BLaER1 (cell line): ENCODE data around the gene ATP13A2.
"Not testable (repeated sequence)": the region's sequence is repeated elsewhere in the genome, so short reads cannot be mapped to it uniquely, and the experiment has no call there.

ENCODE experiments used
- H3K27ac ChIP-seq: shearing (Covaris generic); formaldehyde crosslinking; 2 replicates; pipeline ENCODE4 v1.8.1; 2022
- H3K27me3 ChIP-seq: shearing (Covaris generic); formaldehyde crosslinking; 2 replicates; pipeline ENCODE4 v1.8.1; 2022
- H3K36me3 ChIP-seq: shearing (Covaris generic); formaldehyde crosslinking; 2 replicates; pipeline ENCODE4 v1.8.1; 2022
- H3K4me1 ChIP-seq: shearing (Covaris generic); formaldehyde crosslinking; 2 replicates; pipeline ENCODE4 v1.8.1; 2022
- H3K4me2 ChIP-seq: shearing (Covaris generic); formaldehyde crosslinking; 2 replicates; pipeline ENCODE4 v1.8.1; 2022
- H3K4me3 ChIP-seq: shearing (Covaris generic); formaldehyde crosslinking; 2 replicates; pipeline ENCODE4 v1.8.1; 2022
- H3K9ac ChIP-seq: shearing (Covaris generic); formaldehyde crosslinking; 2 replicates; pipeline ENCODE4 v1.8.1; 2022
- H3K9me3 ChIP-seq: shearing (Covaris generic); formaldehyde crosslinking; 2 replicates; pipeline ENCODE4 v1.8.1; 2022
- H4K20me1 ChIP-seq: shearing (Covaris generic); formaldehyde crosslinking; 2 replicates; pipeline ENCODE4 v1.8.1; 2022
- Cebpa-rat ChIP-seq: shearing (Covaris generic); IDR thresholded peaks from 2 replicates; pipeline ENCODE4 v1.8.1; 2022

Gene ATP13A2

DNA sequence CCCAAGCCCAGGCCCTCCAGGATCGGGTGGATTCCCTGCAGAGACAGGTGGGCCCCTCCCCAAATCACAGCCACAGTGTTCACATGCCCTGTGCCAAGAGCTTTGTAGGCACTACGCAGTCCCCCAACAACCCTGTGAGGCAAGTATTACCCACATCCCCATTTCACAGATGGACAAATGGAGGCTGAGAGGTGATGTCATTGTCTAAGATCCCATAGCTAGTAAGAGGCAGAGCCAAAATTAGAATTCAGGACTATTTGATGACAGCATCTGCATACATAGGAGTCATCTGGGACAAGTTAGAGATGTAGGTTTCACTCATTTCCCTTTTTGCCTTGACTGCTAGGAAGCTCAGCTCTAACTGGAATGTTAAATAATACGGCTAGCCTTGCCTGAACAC, 43.4 kb downstream of the ATP13A2 start:
- H3K4me3 ChIP-seq: no peak overlapping the region

DNA sequence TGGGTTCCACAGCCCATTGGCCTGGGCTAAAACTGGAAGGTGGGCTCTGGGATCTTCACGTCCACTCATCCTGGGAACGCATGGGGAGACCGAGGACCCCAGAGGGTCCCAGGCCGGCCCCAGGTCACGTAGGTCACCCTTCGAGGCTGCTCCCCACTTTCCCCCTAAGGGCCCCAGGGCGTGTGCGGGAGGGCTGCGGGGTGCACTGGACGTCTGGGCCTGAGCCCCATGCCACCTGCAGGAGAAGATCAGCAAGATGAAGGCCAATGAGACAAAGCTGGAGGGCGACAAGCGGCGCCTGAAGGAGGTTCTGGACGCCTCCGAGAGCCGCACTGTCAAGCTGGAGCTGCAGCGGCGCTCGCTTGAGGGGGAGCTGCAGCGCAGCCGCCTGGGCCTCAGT, 43.8 kb downstream of the ATP13A2 start:
- peaks cover 17% of the 10 kb centered on the region; the same call in 1 of the 2 replicates for H4K20me1 ChIP-seq
- no peak for TF ChIP-seq Cebpa-rat

More for the DNA sequence above, 43.4 kb downstream of the ATP13A2 start:
- H3K36me3 ChIP-seq: peaks cover 31% of the 10 kb centered on the region; the same call in 1 of the 2 replicates
- TF ChIP-seq Cebpa-rat: no peak
- no peak overlapping the region for H3K4me2 ChIP-seq
- no peak overlapping the region for H3K9ac ChIP-seq
- no peaks in the 10 kb centered on the region for H3K9me3 ChIP-seq
- H3K4me1 ChIP-seq: peaks cover 9% of the 10 kb centered on the region; the same call in 1 of the 2 replicates
- H3K27me3 ChIP-seq: no peaks in the 10 kb centered on the region
- H3K27ac ChIP-seq: no peak overlapping the region
- H4K20me1 ChIP-seq: peaks cover 17% of the 10 kb centered on the region; the same call in 1 of the 2 replicates

DNA sequence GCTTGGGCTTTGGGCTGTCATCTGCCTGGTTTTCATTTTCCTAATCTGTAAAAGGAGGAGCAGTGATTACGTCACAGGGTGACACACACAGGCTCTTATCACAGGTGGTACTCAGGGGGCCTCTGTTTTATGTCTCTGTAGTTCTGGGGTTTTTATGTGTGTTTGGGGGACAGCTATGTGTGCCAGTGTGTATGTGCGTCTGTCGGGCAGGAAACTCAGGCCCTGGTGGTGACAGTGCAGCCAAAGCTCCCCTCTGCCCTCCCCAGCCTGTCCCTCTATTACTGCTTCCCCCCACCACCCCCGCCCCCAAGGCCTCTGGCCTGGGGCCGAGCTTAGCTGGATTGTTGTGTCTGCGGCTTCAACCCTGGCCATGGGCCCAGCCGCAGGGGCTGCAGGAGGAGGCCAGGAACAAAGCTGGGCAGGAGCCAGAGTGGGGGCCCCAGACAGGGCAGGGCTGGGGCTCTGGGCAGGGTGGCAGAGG, 44.6 kb downstream of the ATP13A2 start:
- Histone ChIP-seq H3K27ac (no peak overlapping the region), H3K9me3 (no peaks in the 10 kb centered on the region), H3K27me3 (no peaks in the 10 kb centered on the region), H3K4me2 (no peak overlapping the region), H4K20me1 (peaks cover 17% of the 10 kb centered on the region; the same call in 1 of the 2 replicates), H3K4me1 (peaks cover 9% of the 10 kb centered on the region; the same call in 1 of the 2 replicates), H3K4me3 (no peak overlapping the region), H3K9ac (no peak overlapping the region), H3K36me3 (peaks cover 31% of the 10 kb centered on the region; the same call in 1 of the 2 replicates)
- no peak for TF ChIP-seq Cebpa-rat

More for the DNA sequence above, 43.8 kb downstream of the ATP13A2 start:
- no peak overlapping the region for H3K4me3 ChIP-seq
- H3K27me3 ChIP-seq: no peaks in the 10 kb centered on the region
- H3K9me3 ChIP-seq: no peaks in the 10 kb centered on the region
- no peak overlapping the region for H3K27ac ChIP-seq
- no peak overlapping the region for H3K9ac ChIP-seq
- peaks cover 31% of the 10 kb centered on the region; the same call in 1 of the 2 replicates for H3K36me3 ChIP-seq
- peaks cover 9% of the 10 kb centered on the region; the same call in 1 of the 2 replicates for H3K4me1 ChIP-seq
- no peak overlapping the region for H3K4me2 ChIP-seq

DNA sequence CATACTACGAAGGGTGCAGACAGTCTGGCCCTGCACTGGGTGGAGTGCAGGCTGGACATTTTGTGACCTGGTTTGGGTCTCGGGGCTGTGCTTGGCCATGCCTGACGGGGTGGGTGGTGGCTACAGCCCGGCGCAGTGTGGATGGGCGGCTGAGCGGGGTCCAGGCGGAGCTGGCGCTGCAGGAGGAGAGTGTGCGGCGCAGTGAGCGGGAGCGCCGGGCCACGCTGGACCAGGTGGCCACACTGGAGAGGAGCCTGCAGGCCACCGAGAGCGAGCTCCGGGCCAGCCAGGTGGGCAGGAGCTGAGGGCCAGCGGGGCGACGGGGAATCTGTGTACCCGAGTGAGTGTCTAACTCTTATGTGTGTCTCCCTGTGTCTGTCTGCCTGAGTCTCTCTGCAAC, 45.4 kb downstream of the ATP13A2 start:
- H4K20me1 ChIP-seq: peaks cover 17% of the 10 kb centered on the region; the same call in 1 of the 2 replicates
- no peaks in the 10 kb centered on the region for H3K9me3 ChIP-seq
- no peak overlapping the region for H3K27ac ChIP-seq
- H3K27me3 ChIP-seq: no peaks in the 10 kb centered on the region
- H3K4me1 ChIP-seq: peaks cover 17% of the 10 kb centered on the region
- peaks cover 25% of the 10 kb centered on the region; the same call in 1 of the 2 replicates for H3K36me3 ChIP-seq
- TF ChIP-seq Cebpa-rat: no peak
- H3K4me2 ChIP-seq: no peak overlapping the region
- no peak overlapping the region for H3K4me3 ChIP-seq
- no peak overlapping the region for H3K9ac ChIP-seq

DNA sequence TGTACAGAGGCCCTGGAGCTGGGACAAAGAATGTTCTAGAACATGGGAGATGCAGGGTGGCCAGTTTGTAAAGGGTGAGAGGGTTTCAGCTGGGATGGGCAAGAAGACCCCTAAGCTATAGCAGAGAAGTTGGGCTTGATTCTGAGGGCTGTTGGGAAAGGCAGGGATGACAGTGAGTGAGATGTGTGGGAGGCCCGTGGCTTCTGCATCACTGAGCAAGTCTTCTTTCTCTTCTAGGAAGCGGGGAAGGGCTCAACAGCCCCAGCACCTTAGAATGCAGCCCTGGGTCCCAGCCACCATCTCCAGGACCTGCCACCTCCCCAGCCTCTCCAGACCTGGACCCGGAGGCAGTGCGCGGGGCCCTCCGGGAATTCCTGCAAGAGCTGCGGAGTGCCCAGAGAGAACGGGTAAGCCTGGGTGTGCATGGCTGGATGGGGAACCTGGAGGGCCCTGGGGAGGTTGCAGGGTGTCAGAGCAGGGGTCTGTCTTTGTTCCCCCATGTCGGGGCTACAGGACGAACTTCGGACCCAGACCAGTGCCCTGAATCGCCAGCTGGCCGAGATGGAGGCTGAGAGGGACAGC, 46.2 kb downstream of the ATP13A2 start:
- H3K27ac ChIP-seq: no peak overlapping the region
- peaks cover 23% of the 10 kb centered on the region; the same call in 1 of the 2 replicates for H3K36me3 ChIP-seq
- peaks cover 15% of the 10 kb centered on the region; the same call in 1 of the 2 replicates for H4K20me1 ChIP-seq
- no peaks in the 10 kb centered on the region for H3K27me3 ChIP-seq
- peaks cover 22% of the 10 kb centered on the region for H3K4me1 ChIP-seq
- no peaks in the 10 kb centered on the region for H3K9me3 ChIP-seq
- no peak overlapping the region for H3K4me3 ChIP-seq
- H3K4me2 ChIP-seq: no peak overlapping the region
- TF ChIP-seq Cebpa-rat: no peak
- no peak overlapping the region for H3K9ac ChIP-seq

DNA sequence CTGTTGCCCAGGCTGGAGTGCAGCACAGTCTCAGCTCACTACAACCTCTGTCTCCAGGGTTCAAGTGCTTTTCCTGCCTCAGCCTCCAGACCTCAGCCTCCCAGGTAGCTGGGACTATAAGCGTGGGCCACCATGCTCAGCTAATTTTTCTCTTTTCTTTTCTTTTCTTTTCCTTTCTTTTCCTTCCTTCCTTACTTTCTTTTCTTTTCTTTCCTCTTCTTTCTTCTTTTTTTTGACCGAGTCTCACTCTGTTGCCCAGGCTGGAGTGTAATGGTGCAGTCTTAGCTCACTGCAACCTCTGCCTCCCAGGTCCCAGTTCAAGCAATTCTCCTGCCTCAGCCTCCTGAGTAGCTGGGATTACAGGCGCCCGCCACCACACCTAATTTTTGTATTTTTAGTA, 47.6 kb downstream of the ATP13A2 start:
- peaks cover 23% of the 10 kb centered on the region; the same call in 1 of the 2 replicates for H3K36me3 ChIP-seq
- not testable (repeated sequence) for H3K9me3 ChIP-seq, H3K9ac ChIP-seq, H3K4me3 ChIP-seq, H3K27ac ChIP-seq, H3K4me2 ChIP-seq, H4K20me1 ChIP-seq, H3K27me3 ChIP-seq
- peaks cover 29% of the 10 kb centered on the region for H3K4me1 ChIP-seq

DNA sequence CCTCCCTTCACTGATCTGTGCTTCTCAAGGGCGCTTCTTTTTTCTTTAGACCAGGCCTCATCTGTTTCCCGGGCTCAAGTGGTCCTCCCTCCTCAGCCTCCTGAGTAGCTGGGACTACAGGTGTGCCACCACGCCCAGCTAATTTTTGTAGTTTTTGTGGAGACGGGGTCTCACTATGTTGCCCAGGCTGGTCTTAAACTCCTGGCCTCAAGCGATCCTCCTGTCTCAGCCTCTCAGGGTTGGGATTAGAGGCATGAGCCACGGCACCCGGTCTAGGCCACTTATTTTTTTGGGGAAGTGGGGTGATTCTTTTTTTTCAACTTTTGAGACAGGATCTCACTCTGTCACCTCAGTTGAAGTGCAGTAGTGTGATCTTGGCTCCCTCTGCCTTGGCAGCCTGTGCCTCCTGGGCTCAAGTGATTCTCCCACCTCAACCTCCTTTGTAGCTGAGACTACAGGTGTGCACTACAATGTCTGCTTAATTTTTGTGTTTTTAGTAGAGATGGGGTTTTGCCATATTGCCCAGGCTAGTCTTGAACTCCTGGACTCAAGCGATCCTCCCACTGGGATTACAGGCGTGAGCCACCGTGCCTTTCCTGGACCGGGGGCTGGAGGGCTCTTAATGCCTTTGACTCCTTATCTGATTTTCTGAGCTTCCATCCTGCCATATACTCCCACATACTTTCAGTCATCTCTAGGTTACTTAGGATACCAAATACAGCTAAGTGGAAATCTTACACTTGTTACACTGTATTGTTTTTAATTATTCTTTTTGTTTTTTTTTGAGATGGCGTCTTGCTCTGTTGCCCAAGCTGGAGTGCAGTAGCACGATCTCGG, 50.2 kb downstream of the ATP13A2 start:
- Histone ChIP-seq H3K4me1 (peaks cover 48% of the 10 kb centered on the region), H3K27me3 (no peaks in the 10 kb centered on the region), H3K4me2 (peak overlapping the region; percentile 92), H3K36me3 (peaks cover 11% of the 10 kb centered on the region; the same call in 1 of the 2 replicates), H3K9ac (peak overlapping the region; percentile 66; the same call in 1 of the 2 replicates), H3K27ac (no peak overlapping the region), H4K20me1 (no peaks in the 10 kb centered on the region), H3K9me3 (no peaks in the 10 kb centered on the region), H3K4me3 (peak overlapping the region; percentile 62)
- no peak for TF ChIP-seq Cebpa-rat

DNA sequence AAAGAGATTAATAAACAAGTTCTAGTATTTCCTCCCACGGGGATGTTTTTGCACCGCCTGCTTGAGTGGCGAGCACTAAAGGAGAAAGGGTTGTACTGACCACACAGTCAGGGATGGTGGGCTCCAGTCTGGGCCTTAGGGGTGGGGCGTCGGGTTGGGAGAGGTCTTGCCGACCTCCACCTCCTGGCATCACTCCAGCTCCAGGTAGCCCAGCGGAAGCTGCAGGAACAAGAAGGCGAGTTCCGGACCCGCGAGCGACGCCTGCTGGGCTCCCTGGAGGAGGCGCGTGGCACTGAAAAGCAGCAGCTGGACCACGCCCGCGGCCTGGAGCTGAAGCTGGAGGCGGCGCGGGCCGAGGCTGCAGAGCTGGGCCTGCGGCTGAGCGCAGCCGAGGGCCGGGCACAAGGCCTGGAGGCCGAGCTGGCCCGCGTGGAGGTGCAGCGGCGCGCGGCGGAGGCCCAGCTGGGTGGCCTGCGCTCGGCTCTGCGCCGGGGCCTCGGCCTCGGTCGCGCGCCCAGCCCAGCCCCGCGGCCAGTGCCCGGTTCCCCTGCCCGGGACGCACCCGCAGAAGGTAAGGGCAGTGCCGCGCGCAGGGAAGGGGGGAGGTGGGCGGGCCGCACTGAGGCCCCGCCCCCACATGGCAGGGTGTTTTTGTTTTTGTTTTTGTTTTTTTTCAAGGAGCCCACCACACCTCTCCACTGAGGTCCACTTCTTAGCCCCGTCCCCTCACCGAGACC, 51.0 kb downstream of the ATP13A2 start:
- Histone ChIP-seq H4K20me1 (no peaks in the 10 kb centered on the region), H3K4me1 (peaks cover 48% of the 10 kb centered on the region), H3K9me3 (no peaks in the 10 kb centered on the region), H3K4me3 (peak overlapping the region; percentile 62), H3K36me3 (peaks cover 4% of the 10 kb centered on the region; the same call in 1 of the 2 replicates), H3K27me3 (no peaks in the 10 kb centered on the region), H3K9ac (peak overlapping the region; percentile 66), H3K27ac (no peak overlapping the region), H3K4me2 (peak overlapping the region; percentile 92)
- no peak for TF ChIP-seq Cebpa-rat

DNA sequence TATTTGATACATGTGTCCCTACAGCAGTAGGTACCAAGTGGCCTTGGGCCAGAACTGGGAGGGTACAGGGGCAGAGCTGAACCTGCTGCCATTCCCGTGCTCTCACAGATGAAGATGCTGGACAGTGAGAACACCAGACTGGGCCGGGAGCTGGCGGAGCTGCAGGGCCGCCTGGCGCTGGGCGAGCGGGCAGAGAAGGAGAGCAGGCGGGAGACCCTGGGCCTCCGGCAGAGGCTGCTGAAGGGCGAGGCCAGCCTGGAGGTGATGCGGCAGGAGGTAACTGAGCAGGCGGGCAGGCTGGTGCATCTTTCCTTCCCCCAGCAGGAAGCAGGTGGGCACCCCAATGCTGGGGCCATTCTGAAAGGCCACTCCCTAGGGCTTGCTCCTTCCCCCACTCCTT, 53.3 kb downstream of the ATP13A2 start:
- Histone ChIP-seq H3K9me3 (no peaks in the 10 kb centered on the region), H3K36me3 (no peaks in the 10 kb centered on the region; the same call in 1 of the 2 replicates), H4K20me1 (no peaks in the 10 kb centered on the region), H3K27me3 (no peaks in the 10 kb centered on the region), H3K4me2 (no peak overlapping the region), H3K27ac (no peak overlapping the region), H3K9ac (no peak overlapping the region), H3K4me3 (no peak overlapping the region), H3K4me1 (peaks cover 48% of the 10 kb centered on the region)
- TF ChIP-seq Cebpa-rat: no peak
